ENCODE data around the gene MTX1. TPM values are rescaled to one million over a fixed set of nuclear protein-coding genes. Genes with fewer than 3 reads are reported as not detected.

The MTX1 gene
- polyA plus RNA-seq, 1 experiment = 44.6 TPM

DNA sequence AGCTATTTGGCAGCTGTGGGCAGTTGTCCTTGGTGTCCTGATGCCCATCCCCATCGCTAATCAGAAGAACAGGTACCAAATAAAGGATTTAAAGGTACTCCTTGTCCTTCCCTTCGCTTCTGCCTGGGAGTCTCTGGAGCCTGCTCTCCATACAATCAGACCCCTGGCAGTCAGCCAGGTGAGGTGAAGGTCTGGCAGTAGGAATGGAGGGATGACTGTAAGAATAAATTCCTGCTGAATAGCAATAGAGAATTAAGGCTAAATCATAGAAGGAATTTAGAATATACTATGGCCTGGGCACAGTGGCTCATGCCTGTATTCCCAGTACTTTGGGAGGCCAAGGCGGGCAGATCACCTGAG lies 10.0 kb upstream of the MTX1 start:
- DNase-seq (ENCODE audit: low read depth, low spot score) = no peak
- Histone ChIP-seq H3K9me3 (ENCODE audit: control insufficient read depth, insufficient read depth, low read length) (no peaks in the 10 kb centered on the region; the same call in 1 of the 2 replicates), H3K27ac (ENCODE audit: low read depth, low read length) (no peak overlapping the region), H3K4me3 (ENCODE audit: low read depth, low read length) (no peak overlapping the region), H3K27me3 (ENCODE audit: control insufficient read depth, insufficient read depth, low read length) (no peaks in the 10 kb centered on the region)
- TF ChIP-seq, protein P1, sequence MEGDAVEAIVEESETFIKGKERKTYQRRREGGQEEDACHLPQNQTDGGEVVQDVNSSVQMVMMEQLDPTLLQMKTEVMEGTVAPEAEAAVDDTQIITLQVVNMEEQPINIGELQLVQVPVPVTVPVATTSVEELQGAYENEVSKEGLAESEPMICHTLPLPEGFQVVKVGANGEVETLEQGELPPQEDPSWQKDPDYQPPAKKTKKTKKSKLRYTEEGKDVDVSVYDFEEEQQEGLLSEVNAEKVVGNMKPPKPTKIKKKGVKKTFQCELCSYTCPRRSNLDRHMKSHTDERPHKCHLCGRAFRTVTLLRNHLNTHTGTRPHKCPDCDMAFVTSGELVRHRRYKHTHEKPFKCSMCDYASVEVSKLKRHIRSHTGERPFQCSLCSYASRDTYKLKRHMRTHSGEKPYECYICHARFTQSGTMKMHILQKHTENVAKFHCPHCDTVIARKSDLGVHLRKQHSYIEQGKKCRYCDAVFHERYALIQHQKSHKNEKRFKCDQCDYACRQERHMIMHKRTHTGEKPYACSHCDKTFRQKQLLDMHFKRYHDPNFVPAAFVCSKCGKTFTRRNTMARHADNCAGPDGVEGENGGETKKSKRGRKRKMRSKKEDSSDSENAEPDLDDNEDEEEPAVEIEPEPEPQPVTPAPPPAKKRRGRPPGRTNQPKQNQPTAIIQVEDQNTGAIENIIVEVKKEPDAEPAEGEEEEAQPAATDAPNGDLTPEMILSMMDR (IDR thresholded peaks at IDR 0.05; ENCODE audit: low read depth, low read length) = no peak
- ChIA-PET CTCF (no interaction called here), POLR2A (interaction anchor here (0.7 to 0.8 kb wide), 2 partner anchors 55 to 78 kb away, joined by 3 to 4 read pairs; no protein-coding TSS in a partner anchor)

DNA sequence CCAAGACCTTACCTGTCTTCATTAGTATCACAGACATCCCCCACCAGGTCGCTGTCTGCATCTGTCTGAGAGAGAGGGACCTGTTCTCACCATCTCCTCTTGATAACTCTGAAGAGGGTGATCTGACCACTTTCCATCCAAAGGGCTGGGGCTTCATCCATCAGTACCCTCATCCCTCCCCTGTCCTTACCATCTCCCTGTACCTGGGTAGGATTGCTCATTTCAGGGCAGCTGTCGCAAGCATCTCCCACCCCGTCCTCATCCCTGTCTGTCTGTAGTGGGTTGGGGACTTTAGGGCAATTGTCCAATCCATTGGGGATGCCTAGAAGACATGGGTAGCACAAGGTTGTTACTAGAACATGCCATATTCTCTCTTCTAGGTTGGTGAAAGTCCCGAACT lies 8.7 kb upstream of the MTX1 start:
- H3K4me3 ChIP-seq (ENCODE audit: low read depth, low read length) = no peak overlapping the region
- H3K9me3 ChIP-seq (ENCODE audit: control insufficient read depth, insufficient read depth, low read length) = no peaks in the 10 kb centered on the region; the same call in 1 of the 2 replicates
- H3K27ac ChIP-seq (ENCODE audit: low read depth, low read length) = no peak overlapping the region
- CTCF ChIA-PET = no interaction called here
- DNase-seq (ENCODE audit: low read depth, low spot score) = no peak
- no peaks in the 10 kb centered on the region for H3K27me3 ChIP-seq (ENCODE audit: control insufficient read depth, insufficient read depth, low read length)
- TF ChIP-seq, protein P1 (IDR thresholded peaks at IDR 0.05; ENCODE audit: low read depth, low read length) = no peak
- POLR2A ChIA-PET = no interaction called here

DNA sequence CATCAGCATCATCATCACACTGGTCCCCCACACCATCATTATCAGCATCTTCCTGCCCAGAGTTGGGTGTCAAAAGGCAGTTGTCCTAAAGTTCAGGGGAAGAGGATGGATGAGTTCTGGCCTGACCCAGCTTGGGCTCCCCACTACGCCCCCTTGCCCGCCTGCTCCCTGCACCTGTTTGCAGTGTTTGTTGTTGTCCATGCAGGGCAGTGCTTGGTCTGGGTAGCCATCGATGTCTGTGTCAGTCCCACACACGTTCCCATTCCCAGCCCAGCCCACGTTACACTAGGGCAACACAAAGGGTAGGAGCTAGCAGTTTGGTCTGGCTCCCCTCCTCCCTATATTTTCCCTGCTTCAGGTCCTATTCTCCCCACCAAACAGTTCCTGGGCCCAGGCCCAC lies 7.6 kb upstream of the MTX1 start:
- CTCF ChIA-PET = interaction anchor here (1.1 kb wide), 1 partner anchor 28 kb away, joined by 3 read pairs; the partner anchor contains the start of gene KRTCAP2
- POLR2A ChIA-PET = no interaction called here

DNA sequence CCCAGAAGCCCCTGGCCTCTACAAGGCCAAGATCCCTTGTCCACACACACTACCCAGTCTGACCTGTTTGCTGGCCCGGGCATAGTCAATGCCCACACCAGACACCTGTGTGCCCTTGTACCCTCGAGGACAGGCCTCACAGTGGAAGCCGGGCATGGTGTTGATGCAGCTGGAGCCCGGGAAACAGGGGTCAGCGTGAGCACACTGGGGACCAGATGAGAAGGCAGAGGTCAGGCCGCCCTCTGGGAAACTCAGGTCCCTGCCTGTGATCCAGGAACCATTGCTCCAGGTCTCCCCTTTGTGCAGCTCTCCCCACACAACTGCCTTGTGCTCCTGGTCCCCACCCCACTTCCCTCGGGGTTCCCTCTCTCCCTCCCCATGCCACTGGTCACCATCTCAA lies 6.3 kb upstream of the MTX1 start:
- Histone ChIP-seq H3K4me3 (ENCODE audit: low read depth, low read length) (no peak overlapping the region), H3K9me3 (ENCODE audit: control insufficient read depth, insufficient read depth, low read length) (no peaks in the 10 kb centered on the region), H3K27me3 (ENCODE audit: control insufficient read depth, insufficient read depth, low read length) (no peaks in the 10 kb centered on the region), H3K27ac (ENCODE audit: low read depth, low read length) (no peak overlapping the region)
- DNase-seq (ENCODE audit: low read depth, low spot score) = no peak
- CTCF ChIA-PET = interaction anchor here (1.3 kb wide), 1 partner anchor 29 kb away, joined by 4 read pairs; the partner anchor contains the start of gene KRTCAP2
- POLR2A ChIA-PET = no interaction called here
- TF ChIP-seq, protein P1 (IDR thresholded peaks at IDR 0.05; ENCODE audit: low read depth, low read length) = no peak

More for the DNA sequence above, 7.6 kb upstream of the MTX1 start:
- Histone ChIP-seq H3K9me3 (ENCODE audit: control insufficient read depth, insufficient read depth, low read length) (no peaks in the 10 kb centered on the region; the same call in 1 of the 2 replicates), H3K27ac (ENCODE audit: low read depth, low read length) (no peak overlapping the region), H3K4me3 (ENCODE audit: low read depth, low read length) (no peak overlapping the region), H3K27me3 (ENCODE audit: control insufficient read depth, insufficient read depth, low read length) (no peaks in the 10 kb centered on the region)
- TF ChIP-seq, protein P1 (IDR thresholded peaks at IDR 0.05; ENCODE audit: low read depth, low read length) = no peak
- no peak for DNase-seq (ENCODE audit: low read depth, low spot score)

DNA sequence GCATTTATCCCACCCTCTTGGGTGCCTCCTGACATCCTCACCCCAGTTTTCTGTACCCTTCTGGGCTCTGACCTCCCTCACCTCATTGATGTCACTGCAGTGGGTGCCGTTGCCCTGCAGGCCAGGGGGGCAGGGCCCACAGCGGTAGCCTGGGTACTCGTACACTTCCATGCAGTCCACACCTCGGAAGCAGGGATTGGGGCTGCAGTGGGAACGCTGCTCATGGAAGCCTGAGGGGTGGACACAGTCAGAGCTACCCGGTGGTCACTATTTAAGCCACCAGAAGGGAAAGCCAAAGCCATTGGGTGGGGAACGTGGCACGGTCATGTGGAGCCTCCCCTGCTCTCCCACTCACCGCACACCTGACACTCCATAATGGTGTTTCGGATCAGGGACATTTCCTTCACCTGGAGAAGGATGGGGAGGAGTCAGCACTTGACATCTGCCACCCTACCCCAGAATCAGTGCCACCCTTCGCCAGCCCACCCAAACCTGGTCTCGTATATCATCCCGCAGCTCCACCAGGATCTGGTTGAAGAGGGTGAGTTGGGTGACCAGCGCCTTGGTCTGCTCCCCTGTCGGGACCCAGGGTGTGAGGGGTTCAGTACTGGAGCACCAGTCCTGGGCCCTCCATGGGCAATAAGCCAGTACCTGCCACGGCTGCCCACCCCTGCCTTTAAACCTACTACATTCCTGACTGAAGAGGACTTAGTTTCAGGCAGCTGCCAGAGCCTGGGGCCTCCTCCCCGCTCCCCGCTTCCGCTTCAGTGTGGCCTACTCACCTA lies 5.6 kb upstream of the MTX1 start:
- Histone ChIP-seq H3K4me3 (ENCODE audit: low read depth, low read length) (no peak overlapping the region), H3K27me3 (ENCODE audit: control insufficient read depth, insufficient read depth, low read length) (no peaks in the 10 kb centered on the region), H3K9me3 (ENCODE audit: control insufficient read depth, insufficient read depth, low read length) (no peaks in the 10 kb centered on the region), H3K27ac (ENCODE audit: low read depth, low read length) (no peak overlapping the region)
- ChIA-PET CTCF (interaction anchor here (0.7 to 1.2 kb wide), 3 partner anchors 9 to 39 kb away, joined by 3 read pairs; partner anchors contain the start of gene KRTCAP2), POLR2A (no interaction called here)
- DNase-seq (ENCODE audit: low read depth, low spot score) = no peak
- TF ChIP-seq, protein P1 (IDR thresholded peaks at IDR 0.05; ENCODE audit: low read depth, low read length) = no peak

Measured in AG04450 (cell line).